ENCODE data around the gene CSH2.
"Not testable (repeated sequence)": the region's sequence is repeated elsewhere in the genome, so short reads cannot be mapped to it uniquely, and the experiment has no call there.

DNA sequence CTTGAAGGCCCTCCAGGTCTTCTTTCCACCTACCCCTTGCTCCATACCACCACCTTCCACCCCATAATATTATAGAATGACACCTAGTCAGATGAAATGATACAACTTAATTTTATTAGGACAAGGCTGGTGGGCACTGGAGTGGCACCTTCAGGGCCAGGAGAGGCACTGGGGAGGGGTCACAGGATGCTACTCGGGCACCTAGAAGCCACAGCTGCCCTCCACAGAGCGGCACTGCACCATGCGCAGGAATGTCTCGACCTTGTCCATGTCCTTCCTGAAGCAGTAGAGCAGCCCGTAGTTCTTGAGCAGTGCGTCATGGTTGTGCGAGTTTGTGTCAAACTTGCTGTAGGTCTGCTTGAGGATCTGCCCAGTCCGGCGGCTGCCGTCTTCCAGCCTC, 21.3 kb upstream of the CSH2 start:
- TF ChIP-seq, protein P1, sequence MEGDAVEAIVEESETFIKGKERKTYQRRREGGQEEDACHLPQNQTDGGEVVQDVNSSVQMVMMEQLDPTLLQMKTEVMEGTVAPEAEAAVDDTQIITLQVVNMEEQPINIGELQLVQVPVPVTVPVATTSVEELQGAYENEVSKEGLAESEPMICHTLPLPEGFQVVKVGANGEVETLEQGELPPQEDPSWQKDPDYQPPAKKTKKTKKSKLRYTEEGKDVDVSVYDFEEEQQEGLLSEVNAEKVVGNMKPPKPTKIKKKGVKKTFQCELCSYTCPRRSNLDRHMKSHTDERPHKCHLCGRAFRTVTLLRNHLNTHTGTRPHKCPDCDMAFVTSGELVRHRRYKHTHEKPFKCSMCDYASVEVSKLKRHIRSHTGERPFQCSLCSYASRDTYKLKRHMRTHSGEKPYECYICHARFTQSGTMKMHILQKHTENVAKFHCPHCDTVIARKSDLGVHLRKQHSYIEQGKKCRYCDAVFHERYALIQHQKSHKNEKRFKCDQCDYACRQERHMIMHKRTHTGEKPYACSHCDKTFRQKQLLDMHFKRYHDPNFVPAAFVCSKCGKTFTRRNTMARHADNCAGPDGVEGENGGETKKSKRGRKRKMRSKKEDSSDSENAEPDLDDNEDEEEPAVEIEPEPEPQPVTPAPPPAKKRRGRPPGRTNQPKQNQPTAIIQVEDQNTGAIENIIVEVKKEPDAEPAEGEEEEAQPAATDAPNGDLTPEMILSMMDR (IDR thresholded peaks at IDR 0.05): not testable (repeated sequence)
- TF ChIP-seq POLR2A, EP300 (IDR thresholded peaks at IDR 0.05): not testable (repeated sequence)

All from tibial nerve (tissue), 4 donors.